Heart left ventricle (tissue), 16 donors: ENCODE measurements around the gene RFX5. TPM values are rescaled to one million over a fixed set of nuclear protein-coding genes. Genes with fewer than 3 reads are reported as not detected.
A peak's percentile ranks its signal among the peaks of the same experiment; 100 is the strongest.

ENCODE experiments used
- ATAC-seq, 4 donors: fragments of 200-7000 bp; cut with Tn5 transposase; one replicate each; pipeline ENCODE4 v1.9.1; 2020 to 2022; ENCODE audit warnings: moderate library complexity in 4 of 4, mild to moderate bottlenecking in 3 of 4, moderate number of reproducible peaks in 1 of 4
- DNase-seq, 5 donors: peaks; one replicate each; pipeline ENCODE4 v3.0.0-alpha.2; 2020
- H3K27ac ChIP-seq, 12 donors: fragments of 200-600 bp; sonication (generic) in 4 of 12; one replicate each; pipeline versions ENCODE4 v1.5.0 to v1.8.0; 2016 to 2022; ENCODE audit warnings: mild to moderate bottlenecking in 2 of 12
- H3K27me3 ChIP-seq, 9 donors: fragments of 200-600 bp; sonication (generic) in 2 of 9; one replicate each; pipeline versions ENCODE4 v1.5.1 to v1.8.0; 2016 to 2022; ENCODE audit warnings: mild to moderate bottlenecking in 3 of 9
- H3K36me3 ChIP-seq, 9 donors: fragments of 200-600 bp; sonication (generic) in 2 of 9; one replicate each; pipeline versions ENCODE4 v1.5.0 to v1.8.0; 2018 to 2022; ENCODE audit warnings: mild to moderate bottlenecking in 2 of 9
- H3K4me1 ChIP-seq, 12 donors: fragments of 200-600 bp; sonication (generic) in 4 of 12; one replicate each; pipeline versions ENCODE4 v1.5.0 to v1.8.0; 2016 to 2022; ENCODE audit warnings: mild to moderate bottlenecking in 3 of 12
- H3K4me3 ChIP-seq, 12 donors: fragments of 200-600 bp; sonication (generic) in 4 of 12; one replicate each; pipeline versions ENCODE4 v1.5.0 to v1.8.0; 2017 to 2022; ENCODE audit warnings: mild to moderate bottlenecking in 9 of 12, moderate library complexity in 4 of 12
- H3K9me3 ChIP-seq, 12 donors: fragments of 200-600 bp; sonication (generic) in 4 of 12; one replicate each; pipeline versions ENCODE4 v1.5.0 to v1.8.0; 2016 to 2022; ENCODE audit warnings: mild to moderate bottlenecking in 1 of 12
- CTCF ChIP-seq, 12 donors: fragments of 200-600 bp; sonication (generic) in 4 of 12; IDR thresholded peaks; one replicate each; pipeline versions ENCODE4 v1.5.0 to v1.8.0; 2018 to 2022; ENCODE audit warnings: antibody characterized with exemption in 12 of 12, mild to moderate bottlenecking in 5 of 12
- POLR2A ChIP-seq, 2 donors: fragments of 450-650 bp; IDR thresholded peaks; one replicate each; pipeline ENCODE4 v1.6.1; 2017; ENCODE audit warnings: antibody characterized with exemption in 2 of 2, mild to moderate bottlenecking in 2 of 2, moderate library complexity in 2 of 2
- WGBS, 4 donors: extraction: QIAGEN DNeasy Blood & Tissue Kit in 2 of 4; methylation state at CpG; one replicate each; pipeline versions ENCODE4 v1.1.5 to v1.1.7; 2013 to 2018; 5-methylcytosine and 5-hydroxymethylcytosine counted together
- intact Hi-C, 10 donors: fragments of 100-400 bp; cut with DNase I; formaldehyde crosslinking; loops; one replicate each; pipeline versions ENCODE4 v1.11.1 to v1.14.2; 2022
- polyA plus RNA-seq, 2 donors: library from polyadenylated mRNA; stranded (reverse); fragments of 200-250 nt; gene quantifications; one replicate each; pipeline ENCODE4 v1.2.3, GENCODE V29; 2013
- total RNA-seq, 9 donors: library from RNA; depleted of rRNA in 2 of 9; stranded (reverse); fragments of >200 nt in 2 of 9; fragmentation: NEBNext Ultra II Directional in 3 of 9; extraction: Animal tissue kit (Norgen Biotek cat#: 25700) in 3 of 9; gene quantifications; one replicate each; pipeline versions ENCODE4 v1.1.0 to v1.2.4, GENCODE V29; 2016 to 2023
- donor health status: ischemic (EF 13 %, LVEDD 7.1; RV severe dilation, severe dysfunction).
- donor health status: healthy with polysubstance abuse.
- donor health status: DM: no; HTN: yes; CAD: no.
- donor health status: DM: no; HTN: no; CAD: no.
- donor health status: ischemic (EF 25% LVEDD 6.9; RV normal size, moderate dysfunction).
- donor health status: ischemic (EF 25% LVEDD 5.7; RV mildly dilated, moderate dysfunction).
- donor health status: healthy.
- donor health status: DM: yes; HTN: yes; CAD: no.
- donor health status: ischemic (EF 35%, LVEDD 5.7; RV mildly dilated, moderate dysfunction).
- donor health status: nonischemic (EF 11% LVEDD 7.7; RV severe dilation, severe dysfunction).
- donor health status: DM: yes; HTN: yes; CAD: no.
- donor health status: PGD.
- donor health status: ischemic (EF 29% LVEDD 5.4; RV normal size, mild dysfunction).
- donor health status: nonischemic (EF 23%, LVEDD 6.1; RV moderate dilation, normal function).

RFX5 gene
- total and polyA plus RNA-seq, 11 donors: 10.8 to 49.3 (median 21.3) TPM

- H3K4me3 ChIP-seq: no peak overlapping the region
- peaks cover 0 to 49% (median 31%) of the 10 kb centered on the region in 9 donors for H3K36me3 ChIP-seq
- intact Hi-C loops: loop anchor here in 1 of 10 donors (1.0 kb wide), 1 partner anchor 38 kb away; no protein-coding TSS in a partner anchor
- 58 to 66% (median 62%) methylated on average over 7 to 8 of the region's 8 CpGs for WGBS, 4 donors
- DNase-seq (peak in 3 of 5 donors; percentile 65 to 69 (median 68)), ATAC-seq (peak in 3 of 4 donors; percentile 27 to 43 (median 39))
- H3K4me1 ChIP-seq: peaks cover 4 to 55% (median 47%) of the 10 kb centered on the region in 12 donors
- TF ChIP-seq POLR2A (IDR thresholded peaks at IDR 0.05) (no peak), CTCF (IDR thresholded peaks at IDR 0.05) (no peak)
- H3K27me3 ChIP-seq: no peaks in the 10 kb centered on the region
- peaks cover 0 to 2% (median 0%) of the 10 kb centered on the region in 12 donors for H3K9me3 ChIP-seq
- peak overlapping the region in 9 of 12 donors; percentile 12 to 89 (median 59) for H3K27ac ChIP-seq
Observed at GRCh38 chr1:151367658-151368392, 20.8 kb upstream of the RFX5 start.

GRCh38 chr1:151364996-151365395 is 17.9 kb upstream of the RFX5 start:
- TF ChIP-seq POLR2A (IDR thresholded peaks at IDR 0.05): no peak
- no peak for TF ChIP-seq CTCF (IDR thresholded peaks at IDR 0.05)
- Histone ChIP-seq H3K27me3 (no peaks in the 10 kb centered on the region), H3K4me1 (peaks cover 4 to 26% (median 21%) of the 10 kb centered on the region in 12 donors), H3K4me3 (no peak overlapping the region), H3K9me3 (peaks cover 0 to 10% (median 2%) of the 10 kb centered on the region in 12 donors), H3K36me3 (peaks cover 0 to 55% (median 31%) of the 10 kb centered on the region in 9 donors), H3K27ac (no peak overlapping the region)
- ATAC-seq (no peak), DNase-seq (no peak)
- intact Hi-C loops: no loop called here
- WGBS, 4 donors: 89 to 100% (median 92%) methylated on average over 3 to 4 of the region's 4 CpGs

GRCh38 chr1:151362308-151363155 is 15.5 kb upstream of the RFX5 start:
- H3K27me3 ChIP-seq: no peaks in the 10 kb centered on the region
- H3K4me1 ChIP-seq: peaks cover 0 to 4% (median 1%) of the 10 kb centered on the region in 12 donors
- peaks cover 0 to 10% (median 2%) of the 10 kb centered on the region in 12 donors for H3K9me3 ChIP-seq
- H3K4me3 ChIP-seq: no peak overlapping the region
- no peak for TF ChIP-seq CTCF (IDR thresholded peaks at IDR 0.05)
- TF ChIP-seq POLR2A (IDR thresholded peaks at IDR 0.05): no peak
- intact Hi-C loops: no loop called here
- H3K36me3 ChIP-seq: peaks cover 0 to 51% (median 31%) of the 10 kb centered on the region in 9 donors
- ATAC-seq (no peak), DNase-seq (no peak)
- 97 to 98% (median 97%) methylated on average over 3 of the region's 3 CpGs for WGBS, 4 donors
- no peak overlapping the region for H3K27ac ChIP-seq

GRCh38 chr1:151361883-151362282 is 14.8 kb upstream of the RFX5 start:
- DNase-seq: no peak
- Histone ChIP-seq H3K4me3 (no peak overlapping the region), H3K4me1 (no peaks in the 10 kb centered on the region), H3K9me3 (peaks cover 0 to 10% (median 2%) of the 10 kb centered on the region in 12 donors), H3K36me3 (peaks cover 0 to 45% (median 28%) of the 10 kb centered on the region in 9 donors), H3K27ac (no peak overlapping the region), H3K27me3 (no peaks in the 10 kb centered on the region)
- intact Hi-C loops: no loop called here
- no peak for ATAC-seq
- TF ChIP-seq POLR2A (IDR thresholded peaks at IDR 0.05): no peak
- TF ChIP-seq CTCF (IDR thresholded peaks at IDR 0.05): no peak
